ENCODE results near the gene SFI1.

SFI1 gene

GRCh38 chr22:31496007-31496734, at the start of gene SFI1:
TSS of gene SFI1 (plus strand) at chr22:31496536. CDS start at chr22:31508285, 11,749 bp downstream.
- H3K9me3 ChIP-seq (ENCODE audit: insufficient read depth, low read depth, low read length), result no peaks in the 10 kb centered on the region
- no peaks in the 10 kb centered on the region for H4K20me1 ChIP-seq (ENCODE audit: insufficient read depth, low read length, poor library complexity, severe bottlenecking)
- peaks cover 9% of the 10 kb centered on the region for H3K4me1 ChIP-seq (ENCODE audit: insufficient read depth, low read length, poor library complexity, severe bottlenecking)
- no peaks in the 10 kb centered on the region for H3K27me3 ChIP-seq (ENCODE audit: insufficient read depth, low read length, poor library complexity, severe bottlenecking)
- peak within 1 kb of the TSS; percentile 92 for H3K4me2 ChIP-seq (ENCODE audit: low read depth, low read length, poor library complexity, severe bottlenecking)
- H3F3A ChIP-seq (ENCODE audit: low read depth), result no peaks in the 10 kb centered on the region
- no peaks in the 10 kb centered on the region for H3K9me2 ChIP-seq (replicated peaks; ENCODE audit: low read depth, low read length)
- H2AFZ ChIP-seq (ENCODE audit: low read length), result peak within 1 kb of the TSS; percentile 94
- peak within 1 kb of the TSS; percentile 71 for H3K9ac ChIP-seq (ENCODE audit: low read depth, low read length, poor library complexity, severe bottlenecking)
- H3K36me3 ChIP-seq (ENCODE audit: insufficient read depth, low read length), result no peaks in the 10 kb centered on the region
- H3K79me2 ChIP-seq (ENCODE audit: insufficient read depth, low read length), result peaks cover 35% of the 10 kb centered on the region
- peak within 1 kb of the TSS; percentile 83 for H3K4me3 ChIP-seq (ENCODE audit: low read length, poor library complexity, severe bottlenecking)
- TF ChIP-seq, protein P1, sequence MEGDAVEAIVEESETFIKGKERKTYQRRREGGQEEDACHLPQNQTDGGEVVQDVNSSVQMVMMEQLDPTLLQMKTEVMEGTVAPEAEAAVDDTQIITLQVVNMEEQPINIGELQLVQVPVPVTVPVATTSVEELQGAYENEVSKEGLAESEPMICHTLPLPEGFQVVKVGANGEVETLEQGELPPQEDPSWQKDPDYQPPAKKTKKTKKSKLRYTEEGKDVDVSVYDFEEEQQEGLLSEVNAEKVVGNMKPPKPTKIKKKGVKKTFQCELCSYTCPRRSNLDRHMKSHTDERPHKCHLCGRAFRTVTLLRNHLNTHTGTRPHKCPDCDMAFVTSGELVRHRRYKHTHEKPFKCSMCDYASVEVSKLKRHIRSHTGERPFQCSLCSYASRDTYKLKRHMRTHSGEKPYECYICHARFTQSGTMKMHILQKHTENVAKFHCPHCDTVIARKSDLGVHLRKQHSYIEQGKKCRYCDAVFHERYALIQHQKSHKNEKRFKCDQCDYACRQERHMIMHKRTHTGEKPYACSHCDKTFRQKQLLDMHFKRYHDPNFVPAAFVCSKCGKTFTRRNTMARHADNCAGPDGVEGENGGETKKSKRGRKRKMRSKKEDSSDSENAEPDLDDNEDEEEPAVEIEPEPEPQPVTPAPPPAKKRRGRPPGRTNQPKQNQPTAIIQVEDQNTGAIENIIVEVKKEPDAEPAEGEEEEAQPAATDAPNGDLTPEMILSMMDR (conservative IDR thresholded peaks at IDR 0.05; ENCODE audit: low read length), result peak; percentile 34
- TF ChIP-seq EZH2phosphoT487 (IDR thresholded peaks at IDR 0.05; ENCODE audit: borderline replicate concordance), result no peak

- H3K9me2 ChIP-seq (replicated peaks; ENCODE audit: low read depth, low read length), result no peaks in the 10 kb centered on the region
- no peaks in the 10 kb centered on the region for H4K20me1 ChIP-seq (ENCODE audit: insufficient read depth, low read length, poor library complexity, severe bottlenecking)
- no peak overlapping the region for H3K9ac ChIP-seq (ENCODE audit: low read depth, low read length, poor library complexity, severe bottlenecking)
- H3K4me1 ChIP-seq (ENCODE audit: insufficient read depth, low read length, poor library complexity, severe bottlenecking), result no peaks in the 10 kb centered on the region
- H3K79me2 ChIP-seq (ENCODE audit: insufficient read depth, low read length), result no peaks in the 10 kb centered on the region
- H3K4me3 ChIP-seq (ENCODE audit: low read length, poor library complexity, severe bottlenecking), result no peak overlapping the region
- peaks cover 47% of the 10 kb centered on the region; the same call in 1 of the 2 replicates for H3K36me3 ChIP-seq (ENCODE audit: insufficient read depth, low read length)
- TF ChIP-seq, protein P1 (conservative IDR thresholded peaks at IDR 0.05; ENCODE audit: low read length), result no peak
- no peak for TF ChIP-seq EZH2phosphoT487 (IDR thresholded peaks at IDR 0.05; ENCODE audit: borderline replicate concordance)
- no peaks in the 10 kb centered on the region for H3K27me3 ChIP-seq (ENCODE audit: insufficient read depth, low read length, poor library complexity, severe bottlenecking)
- no peaks in the 10 kb centered on the region for H3K9me3 ChIP-seq (ENCODE audit: insufficient read depth, low read depth, low read length)
- H3F3A ChIP-seq (ENCODE audit: low read depth), result no peaks in the 10 kb centered on the region
- H2AFZ ChIP-seq (ENCODE audit: low read length), result no peak overlapping the region
- no peak overlapping the region for H3K4me2 ChIP-seq (ENCODE audit: low read depth, low read length, poor library complexity, severe bottlenecking)
Measured at GRCh38 chr22:31446767-31447166, 49.6 kb upstream of the SFI1 start.

DNA sequence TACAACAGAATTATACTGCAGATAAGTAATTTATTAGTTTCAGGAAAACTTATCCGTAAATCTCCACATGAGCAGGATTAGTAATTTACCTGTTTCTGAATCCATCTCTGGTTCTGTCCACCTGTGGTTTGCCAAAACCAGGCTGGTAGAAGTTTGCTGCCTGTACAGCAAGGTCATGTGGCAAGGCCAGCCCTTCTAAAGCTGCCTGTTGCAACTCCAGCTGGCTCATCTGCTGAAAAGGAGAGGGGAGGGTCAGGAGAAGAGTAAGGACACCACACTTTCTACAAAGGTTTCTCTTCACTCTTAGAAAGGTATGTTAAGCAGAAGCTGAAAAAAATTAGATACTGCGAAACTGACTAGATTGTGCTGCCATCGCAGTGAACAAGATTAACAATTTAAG, 49.0 kb upstream of the SFI1 start:
- no peak overlapping the region for H3K9ac ChIP-seq (ENCODE audit: low read depth, low read length, poor library complexity, severe bottlenecking)
- H3K36me3 ChIP-seq (ENCODE audit: insufficient read depth, low read length), result peaks cover 44% of the 10 kb centered on the region; the same call in 1 of the 2 replicates
- H3K9me2 ChIP-seq (replicated peaks; ENCODE audit: low read depth, low read length), result no peaks in the 10 kb centered on the region
- H3F3A ChIP-seq (ENCODE audit: low read depth), result no peaks in the 10 kb centered on the region
- no peak overlapping the region for H2AFZ ChIP-seq (ENCODE audit: low read length)
- H4K20me1 ChIP-seq (ENCODE audit: insufficient read depth, low read length, poor library complexity, severe bottlenecking), result no peaks in the 10 kb centered on the region
- H3K4me3 ChIP-seq (ENCODE audit: low read length, poor library complexity, severe bottlenecking), result no peak overlapping the region
- no peaks in the 10 kb centered on the region for H3K79me2 ChIP-seq (ENCODE audit: insufficient read depth, low read length)
- no peaks in the 10 kb centered on the region for H3K9me3 ChIP-seq (ENCODE audit: insufficient read depth, low read depth, low read length)
- TF ChIP-seq, protein P1 (conservative IDR thresholded peaks at IDR 0.05; ENCODE audit: low read length), result no peak
- TF ChIP-seq EZH2phosphoT487 (IDR thresholded peaks at IDR 0.05; ENCODE audit: borderline replicate concordance), result no peak
- no peaks in the 10 kb centered on the region for H3K4me1 ChIP-seq (ENCODE audit: insufficient read depth, low read length, poor library complexity, severe bottlenecking)
- H3K4me2 ChIP-seq (ENCODE audit: low read depth, low read length, poor library complexity, severe bottlenecking), result no peak overlapping the region
- H3K27me3 ChIP-seq (ENCODE audit: insufficient read depth, low read length, poor library complexity, severe bottlenecking), result no peaks in the 10 kb centered on the region

Measured in Loucy (cell line).